Central memory CD4-positive, alpha-beta T cell (primary cell): ENCODE results near the gene KASH5.

ENCODE experiments used
- DNase-seq: peaks from one replicate; pipeline ENCODE4 v3.0.0; 2022

The KASH5 gene

GRCh38 chr19:49461656-49462055, 73.6 kb downstream of the KASH5 start:
- DNase-seq: no peak

DNA sequence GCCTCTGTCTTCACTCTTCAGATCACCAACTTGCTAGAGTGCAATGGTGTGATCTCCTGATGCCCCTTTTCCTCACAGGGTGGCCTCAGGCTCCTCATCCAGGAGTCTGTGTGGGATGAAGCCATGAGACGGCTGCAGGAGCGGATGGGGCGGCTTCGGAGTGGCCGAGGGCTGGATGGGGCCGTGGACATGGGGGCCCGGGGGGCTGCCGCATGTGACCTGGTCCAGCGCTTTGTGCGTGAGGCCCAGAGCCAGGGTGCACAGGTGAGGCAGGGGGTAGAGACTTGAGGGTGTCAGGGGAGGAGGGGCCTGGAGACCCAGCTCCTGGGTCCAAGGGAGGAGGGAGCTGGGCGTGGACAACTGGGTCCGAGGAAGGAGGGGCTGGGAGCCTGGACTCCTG, 74.4 kb downstream of the KASH5 start:
- DNase-seq: no peak

DNA sequence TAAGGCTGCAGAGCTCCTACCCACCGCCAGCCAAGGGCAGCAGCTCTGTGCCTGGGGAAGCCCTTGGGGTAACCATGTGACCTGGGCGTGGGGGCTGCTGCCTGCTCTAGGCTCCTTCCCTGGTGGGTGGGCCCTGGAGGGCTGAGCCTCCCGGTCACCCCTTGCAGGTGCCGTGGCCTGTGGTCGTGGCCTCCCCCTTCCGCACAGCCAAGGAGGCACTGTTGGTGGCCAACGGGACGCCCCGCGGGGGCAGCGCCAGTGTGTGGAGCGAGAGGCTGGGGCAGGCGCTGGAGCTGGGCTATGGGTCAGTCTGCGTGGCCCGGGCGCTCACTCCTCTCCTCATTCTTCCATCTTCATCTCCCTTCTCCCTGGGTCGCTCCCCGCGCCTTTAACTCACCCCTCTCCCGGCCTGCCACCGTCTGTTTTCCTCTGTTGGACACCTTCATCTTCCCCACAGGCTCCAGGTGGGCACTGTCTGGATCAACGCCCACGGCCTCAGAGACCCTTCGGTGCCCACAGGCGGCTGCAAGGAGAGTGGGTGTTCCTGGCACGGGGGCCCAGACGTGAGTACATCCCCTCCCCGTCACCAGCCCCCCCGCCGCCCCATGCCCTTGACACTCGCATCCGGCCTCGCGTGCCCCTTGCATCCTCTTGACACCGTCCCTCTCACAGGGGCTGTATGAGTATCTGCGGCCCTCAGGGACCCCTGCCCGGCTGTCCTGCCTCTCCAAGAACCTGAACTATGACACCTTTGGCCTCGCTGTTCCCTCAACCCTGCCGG, 76.1 kb downstream of the KASH5 start:
- no peak for DNase-seq

DNA sequence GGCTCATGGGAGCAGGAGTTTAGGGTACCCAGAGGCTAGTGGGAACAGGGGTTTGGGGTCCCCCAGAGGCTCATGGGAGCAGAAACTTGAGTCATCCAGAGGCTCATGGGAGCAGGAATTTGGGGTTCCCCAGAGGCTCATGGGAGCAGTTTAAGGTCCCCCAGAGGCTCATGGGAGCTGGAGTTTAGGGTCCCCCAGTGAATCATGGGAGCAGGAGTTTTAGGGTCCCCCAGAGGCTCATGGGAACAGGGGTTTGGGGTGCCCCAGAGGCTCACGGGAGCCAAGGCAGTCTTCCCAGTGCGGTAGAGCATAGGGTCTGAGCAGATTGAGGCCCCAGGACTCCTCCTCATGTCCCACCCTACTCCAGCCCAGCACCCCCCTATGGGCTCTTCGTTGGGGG, 77.3 kb downstream of the KASH5 start:
- DNase-seq: no peak
